Mesendoderm (in vitro differentiated cells): ENCODE data around the gene INTS12.
"Not testable (repeated sequence)": the region's sequence is repeated elsewhere in the genome, so short reads cannot be mapped to it uniquely, and the experiment has no call there.

ENCODE experiments used
- DNase-seq: peaks from one replicate; pipeline ENCODE4 v3.0.0; 2013
- H2AK5ac ChIP-seq: 2 replicates; pipeline ENCODE4 v1.6.1; 2013; ENCODE audit warnings: low read length, inconsistent platforms
- H2BK120ac ChIP-seq: 2 replicates; pipeline ENCODE4 v1.6.1; 2013; ENCODE audit warnings: low read depth, mild to moderate bottlenecking, low read length, moderate library complexity, mixed read lengths
- H2BK15ac ChIP-seq: replicated peaks from 2 replicates; pipeline ENCODE4 v1.6.1; 2013; ENCODE audit warnings: low read depth, mild to moderate bottlenecking, moderate library complexity
- H2BK5ac ChIP-seq: 2 replicates; pipeline ENCODE4 v1.6.1; 2013; ENCODE audit warnings: low read length, inconsistent platforms
- H3K18ac ChIP-seq: 2 replicates; pipeline ENCODE4 v1.6.1; 2013; ENCODE audit warnings: mild to moderate bottlenecking, low read length, mixed read lengths
- H3K23ac ChIP-seq: one replicate; pipeline ENCODE4 v1.6.1; 2013; ENCODE audit warnings: low read length
- H3K27ac ChIP-seq: 2 replicates; pipeline ENCODE4 v1.5.1; 2013; ENCODE audit warnings: low read depth, mild to moderate bottlenecking, inconsistent platforms, low read length, moderate library complexity
- H3K27me3 ChIP-seq: 2 replicates; pipeline ENCODE4 v1.6.1; 2013; ENCODE audit warnings: low read length, control low read depth, mild to moderate bottlenecking, inconsistent platforms; ENCODE audit not compliant: insufficient read depth, poor library complexity
- H3K36me3 ChIP-seq: 2 replicates; pipeline ENCODE4 v1.6.1; 2013; ENCODE audit warnings: low read length, inconsistent platforms; ENCODE audit not compliant: control insufficient read depth, insufficient read depth
- H3K4ac ChIP-seq: one replicate; pipeline ENCODE4 v1.6.1; 2013; ENCODE audit warnings: low read depth, mild to moderate bottlenecking, low read length, moderate library complexity
- H3K4me1 ChIP-seq: 2 replicates; pipeline ENCODE4 v1.6.1; 2013; ENCODE audit warnings: low read depth, low read length, inconsistent platforms; ENCODE audit not compliant: control insufficient read depth
- H3K4me2 ChIP-seq: 2 replicates; pipeline ENCODE4 v1.6.1; 2013; ENCODE audit warnings: low read length
- H3K4me3 ChIP-seq: 2 replicates; pipeline ENCODE4 v1.5.1; 2013; ENCODE audit warnings: mild to moderate bottlenecking, low read length
- H3K56ac ChIP-seq: one replicate; pipeline ENCODE4 v1.6.1; 2013; ENCODE audit warnings: low read length
- H3K79me1 ChIP-seq: 2 replicates; pipeline ENCODE4 v1.6.1; 2013; ENCODE audit warnings: low read length, inconsistent platforms
- H3K79me2 ChIP-seq: 2 replicates; pipeline ENCODE4 v1.6.1; 2013; ENCODE audit warnings: mild to moderate bottlenecking, low read length; ENCODE audit not compliant: control insufficient read depth, insufficient read depth
- H3K9ac ChIP-seq: 2 replicates; pipeline ENCODE4 v1.6.1; 2013; ENCODE audit warnings: low read length, inconsistent platforms
- H4K5ac ChIP-seq: one replicate; pipeline ENCODE4 v1.6.1; 2013; ENCODE audit warnings: low read length
- H4K8ac ChIP-seq: one replicate; pipeline ENCODE4 v1.6.1; 2013; ENCODE audit warnings: low read depth, mild to moderate bottlenecking, control low read depth, low read length, moderate library complexity
- WGBS: extraction: QIAGEN DNeasy Blood & Tissue Kit; methylation state at CpG from one replicate; pipeline ENCODE4 v1.1.7; 2013; ENCODE audit warnings: low lambda C conversion rate, missing lambda C conversion rate; ENCODE audit not compliant: insufficient coverage; ENCODE audit errors: extremely low coverage; 5-methylcytosine and 5-hydroxymethylcytosine counted together

The INTS12 gene

DNA sequence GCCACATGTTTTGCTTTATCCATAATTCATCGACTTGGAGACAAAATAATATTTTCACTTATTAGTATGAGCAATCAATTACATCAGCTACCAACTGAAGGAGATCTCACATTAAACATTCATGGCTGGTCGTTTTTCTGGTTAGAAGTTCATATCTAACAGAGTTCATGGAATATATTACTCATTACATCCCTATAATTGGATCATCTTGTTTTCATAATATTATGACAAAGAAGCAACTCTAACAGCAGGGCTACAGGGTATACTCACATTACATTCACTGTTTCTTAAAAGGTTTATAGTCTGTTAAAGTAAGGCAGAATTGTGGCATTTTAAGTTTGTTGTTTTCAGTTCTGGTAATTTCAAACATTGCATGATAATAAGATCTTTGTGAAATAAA, 33.1 kb upstream of the INTS12 start:
- Histone ChIP-seq H3K36me3 (no peaks in the 10 kb centered on the region), H3K4me2 (no peak overlapping the region), H3K56ac (no peak overlapping the region), H2BK120ac (no peak overlapping the region), H3K9ac (no peak overlapping the region), H2BK5ac (no peak overlapping the region), H4K8ac (no peak overlapping the region), H3K27ac (no peak overlapping the region), H4K5ac (no peak overlapping the region), H3K18ac (no peak overlapping the region), H3K23ac (no peak overlapping the region), H2BK15ac (no peak overlapping the region), H3K27me3 (no peaks in the 10 kb centered on the region), H3K4me3 (no peak overlapping the region), H3K79me2 (no peaks in the 10 kb centered on the region), H3K79me1 (peaks cover 4% of the 10 kb centered on the region), H3K4me1 (no peaks in the 10 kb centered on the region), H2AK5ac (no peak overlapping the region), H3K4ac (no peak overlapping the region)
- WGBS = no CpG with 5 or more reads among the region's 2 CpGs
- DNase-seq = no peak

DNA sequence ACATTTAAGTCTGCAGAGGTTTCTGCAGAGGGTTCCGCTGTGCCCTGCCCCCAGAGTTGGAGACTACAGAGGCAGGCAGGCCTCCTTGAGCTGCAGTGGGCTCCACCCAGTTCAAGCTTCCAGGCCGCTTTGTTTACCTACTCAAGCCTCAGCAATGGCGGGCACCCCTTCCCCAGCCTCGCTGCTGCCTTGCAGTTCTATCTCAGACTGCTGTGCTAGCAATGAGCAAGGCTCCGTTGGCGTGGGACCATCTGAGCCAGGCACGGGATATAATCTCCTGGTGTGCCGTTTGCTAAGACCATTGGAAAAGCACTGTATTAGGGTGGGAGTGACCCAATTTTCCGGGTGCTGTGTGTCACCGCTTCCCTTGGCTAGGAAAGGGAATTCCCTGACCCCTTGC, 26.7 kb upstream of the INTS12 start:
- not testable (repeated sequence) for H4K5ac ChIP-seq, H3K4me3 ChIP-seq, H3K4me2 ChIP-seq, H3K56ac ChIP-seq, H3K18ac ChIP-seq, DNase-seq, H3K9ac ChIP-seq, H3K27ac ChIP-seq, H2BK120ac ChIP-seq, H3K36me3 ChIP-seq, H3K23ac ChIP-seq, H3K79me2 ChIP-seq, H2BK15ac ChIP-seq, H4K8ac ChIP-seq, H3K79me1 ChIP-seq, H2AK5ac ChIP-seq, H3K27me3 ChIP-seq, H3K4me1 ChIP-seq, H2BK5ac ChIP-seq, H3K4ac ChIP-seq
- WGBS = no CpG with 5 or more reads among the region's 10 CpGs

DNA sequence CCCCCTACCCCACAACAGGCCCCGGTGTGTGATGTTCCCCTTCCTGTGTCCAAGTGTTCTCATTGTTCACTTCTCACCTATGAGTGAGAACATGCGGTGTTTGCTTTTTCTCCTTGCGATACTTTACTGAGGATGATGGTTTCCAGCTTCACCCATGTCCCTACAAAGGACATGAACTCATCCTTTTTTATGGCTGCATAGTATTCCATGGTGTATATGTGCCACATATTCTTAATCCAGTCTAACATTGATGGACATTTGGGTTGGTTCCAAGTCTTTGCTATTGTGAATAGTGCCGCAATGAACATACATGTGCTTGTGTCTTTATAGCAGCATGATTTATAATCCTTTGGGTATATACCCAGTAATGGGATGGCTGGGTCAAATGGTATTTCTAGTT, 21.4 kb upstream of the INTS12 start:
- not testable (repeated sequence) for H2BK5ac ChIP-seq, H2BK15ac ChIP-seq

DNA sequence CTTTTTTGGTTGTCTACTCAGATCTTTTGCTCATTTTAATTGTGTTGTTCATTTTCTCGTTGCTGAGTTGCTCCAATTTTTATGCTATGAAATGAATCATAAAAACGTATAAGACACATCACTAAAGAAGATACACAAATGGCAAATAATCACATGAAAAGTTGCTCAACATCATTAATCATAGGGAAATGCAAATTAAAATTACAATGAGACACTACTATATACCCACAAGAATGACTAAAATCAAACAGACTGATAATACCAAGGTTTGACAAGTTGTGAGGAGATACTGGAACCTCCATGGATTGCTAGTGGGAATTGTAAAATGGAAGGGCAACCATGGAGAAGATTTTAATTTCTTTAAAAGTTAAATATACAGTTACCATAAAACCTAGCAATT, 17.1 kb upstream of the INTS12 start:
- Histone ChIP-seq H4K5ac (no peak overlapping the region), H4K8ac (no peak overlapping the region), H3K4me3 (no peak overlapping the region), H3K4ac (no peak overlapping the region), H3K56ac (no peak overlapping the region), H2BK5ac (no peak overlapping the region), H3K4me1 (no peaks in the 10 kb centered on the region), H3K79me1 (no peaks in the 10 kb centered on the region), H3K36me3 (no peaks in the 10 kb centered on the region), H2AK5ac (no peak overlapping the region), H3K27ac (no peak overlapping the region), H3K9ac (no peak overlapping the region), H3K4me2 (no peak overlapping the region), H3K23ac (no peak overlapping the region), H2BK15ac (no peak overlapping the region), H2BK120ac (no peak overlapping the region), H3K18ac (no peak overlapping the region), H3K79me2 (no peaks in the 10 kb centered on the region), H3K27me3 (no peaks in the 10 kb centered on the region)
- no peak for DNase-seq
- WGBS = no CpG with 5 or more reads among the region's 2 CpGs

More for the DNA sequence above, 21.4 kb upstream of the INTS12 start:
- not testable (repeated sequence) for DNase-seq, H3K9ac ChIP-seq, H3K23ac ChIP-seq, H3K27me3 ChIP-seq, H2AK5ac ChIP-seq, H3K4ac ChIP-seq, H4K5ac ChIP-seq, H3K79me2 ChIP-seq, H3K79me1 ChIP-seq, H4K8ac ChIP-seq, H3K18ac ChIP-seq, H3K4me3 ChIP-seq, H3K36me3 ChIP-seq, H3K4me1 ChIP-seq, H3K56ac ChIP-seq, H3K4me2 ChIP-seq, H2BK120ac ChIP-seq, H3K27ac ChIP-seq
- WGBS = no CpG with 5 or more reads among the region's 4 CpGs

DNA sequence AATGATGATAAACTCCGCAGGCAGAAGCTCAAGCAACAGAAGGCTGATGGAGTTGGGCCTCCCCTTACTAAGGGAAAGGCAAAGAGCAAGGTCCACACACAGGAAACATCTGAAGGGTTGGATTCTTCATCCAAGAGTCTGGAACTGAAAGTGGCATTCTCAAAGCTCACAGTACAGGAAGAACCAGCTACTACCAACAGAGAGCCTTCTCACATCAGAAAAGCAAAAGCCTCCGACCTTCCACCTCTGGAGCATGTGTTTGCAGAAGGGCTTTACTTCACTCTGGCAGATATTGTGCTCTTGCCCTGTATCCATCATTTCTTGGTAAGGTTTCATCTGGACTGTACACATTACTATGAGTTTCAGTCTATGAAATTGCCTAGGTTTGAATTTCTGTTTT, 10.7 kb upstream of the INTS12 start:
- H3K36me3 ChIP-seq = no peaks in the 10 kb centered on the region
- no peak overlapping the region for H3K18ac ChIP-seq
- peaks cover 5% of the 10 kb centered on the region for H3K79me2 ChIP-seq
- H3K9ac ChIP-seq = no peak overlapping the region
- no peak overlapping the region for H3K27ac ChIP-seq
- no peak overlapping the region for H4K5ac ChIP-seq
- no peak overlapping the region for H2BK15ac ChIP-seq
- no peak overlapping the region for H4K8ac ChIP-seq
- WGBS = no CpG with 5 or more reads among the region's 2 CpGs
- no peak overlapping the region for H3K4me2 ChIP-seq
- H3K79me1 ChIP-seq = peaks cover 7% of the 10 kb centered on the region
- no peak overlapping the region for H3K56ac ChIP-seq
- H2BK5ac ChIP-seq = no peak overlapping the region
- DNase-seq = no peak
- no peaks in the 10 kb centered on the region for H3K4me1 ChIP-seq
- no peak overlapping the region for H3K4me3 ChIP-seq
- H2BK120ac ChIP-seq = no peak overlapping the region
- no peaks in the 10 kb centered on the region for H3K27me3 ChIP-seq
- no peak overlapping the region for H2AK5ac ChIP-seq
- no peak overlapping the region for H3K4ac ChIP-seq
- no peak overlapping the region for H3K23ac ChIP-seq

DNA sequence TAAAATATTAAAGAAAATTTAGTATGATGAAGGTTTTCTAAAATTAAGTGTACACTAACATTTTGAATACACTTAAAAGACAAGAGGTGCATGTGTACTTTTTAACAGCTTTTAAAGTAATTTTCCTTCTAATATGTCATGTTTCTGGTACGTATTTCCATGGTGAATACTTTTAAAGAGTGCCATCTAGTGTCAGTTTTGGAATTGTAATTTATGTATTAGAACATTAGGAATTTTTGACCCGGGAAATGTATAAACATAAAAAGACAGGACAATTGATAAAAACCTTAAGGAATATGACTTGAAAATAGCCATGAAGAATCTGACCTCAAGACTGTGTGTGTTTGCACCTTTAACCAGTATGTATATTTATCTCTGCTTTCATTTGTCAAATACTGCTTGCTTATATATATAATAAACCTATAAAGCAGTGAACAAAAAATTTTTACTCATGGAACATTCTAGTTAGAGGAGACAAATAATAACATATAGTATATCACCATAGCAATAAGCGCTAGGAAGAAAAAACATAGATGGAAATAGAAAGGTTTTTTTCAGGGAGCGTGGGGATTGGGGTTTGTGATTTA, 7.3 kb upstream of the INTS12 start:
- Histone ChIP-seq H3K79me2 (peaks cover 13% of the 10 kb centered on the region), H3K9ac (no peak overlapping the region), H3K4me2 (no peak overlapping the region), H3K4me1 (no peaks in the 10 kb centered on the region), H4K8ac (no peak overlapping the region), H3K27me3 (no peaks in the 10 kb centered on the region), H4K5ac (no peak overlapping the region), H3K36me3 (no peaks in the 10 kb centered on the region), H3K79me1 (peaks cover 12% of the 10 kb centered on the region), H3K4ac (no peak overlapping the region), H3K27ac (no peak overlapping the region), H3K56ac (no peak overlapping the region), H3K23ac (no peak overlapping the region), H2BK15ac (no peak overlapping the region), H2AK5ac (no peak overlapping the region), H2BK5ac (no peak overlapping the region), H2BK120ac (no peak overlapping the region), H3K4me3 (no peak overlapping the region), H3K18ac (no peak overlapping the region)
- no peak for DNase-seq
- whole genome bisulfite sequencing = 100% methylated on average over 1 of the region's 4 CpGs
